NCI-H1105 treated with DMSO at 0.1 percent for 48 hours (cell line): ENCODE data around the gene UPF2.
A peak's percentile ranks its signal among the peaks of the same experiment; 100 is the strongest.
"Not testable (repeated sequence)": the region's sequence is repeated elsewhere in the genome, so short reads cannot be mapped to it uniquely, and the experiment has no call there.

Source experiments
- DNase-seq: peaks from one replicate; lab custom pipeline; 2025; lab: John Stamatoyannopoulos, UW

The UPF2 gene

DNA sequence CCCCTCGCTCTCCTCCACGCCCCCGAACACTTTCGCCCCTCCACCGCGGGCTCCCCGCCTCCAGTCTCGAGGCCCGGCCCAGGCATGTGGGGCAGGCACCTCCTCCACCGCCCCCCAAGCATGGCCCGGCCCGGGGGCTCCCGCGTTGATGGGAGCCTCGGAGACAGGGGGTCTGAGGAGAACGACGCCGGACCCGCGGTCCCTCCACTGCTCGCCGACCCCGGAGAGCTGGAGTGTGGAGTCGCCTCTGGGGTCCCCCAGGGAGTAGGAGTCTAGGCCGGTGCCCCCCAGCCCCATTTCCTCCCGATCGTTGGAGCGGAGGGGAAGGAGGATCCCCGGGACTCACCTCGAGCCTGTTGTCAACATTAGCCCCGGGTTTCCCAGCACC is 206 bp downstream of the UPF2 start:
- no peak for DNase-seq

DNA sequence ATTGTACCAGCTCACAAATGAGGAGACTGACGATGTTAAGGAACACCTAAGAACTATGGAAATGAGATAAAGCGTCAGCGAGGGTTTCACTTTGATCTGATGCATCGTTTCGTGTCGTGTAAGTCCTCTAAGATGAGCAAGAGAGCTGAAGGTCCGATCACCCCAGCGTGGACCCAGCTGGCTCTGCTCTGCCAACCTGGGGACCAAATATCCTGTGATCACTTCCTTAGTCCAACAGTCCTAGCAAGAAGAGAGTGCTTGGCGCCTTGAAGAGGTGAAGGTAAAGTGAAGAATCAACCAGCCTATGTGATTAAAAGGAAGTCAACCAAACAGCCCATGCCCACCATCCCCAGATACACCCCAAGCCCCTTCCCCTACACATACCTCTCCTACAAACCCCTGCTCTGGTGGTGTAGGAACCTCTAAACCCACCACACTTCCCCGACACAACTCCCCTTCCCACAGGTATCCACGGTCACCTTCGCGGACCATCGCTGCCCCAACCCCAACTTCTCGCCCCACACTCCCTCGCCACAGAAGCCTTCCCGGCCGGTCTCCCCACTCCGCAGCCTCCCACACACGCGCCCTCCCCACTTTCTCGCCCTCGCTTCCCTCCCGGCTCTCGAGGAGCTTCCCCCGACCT is 722 bp downstream of the UPF2 start:
- no peak for DNase-seq

- no peak for DNase-seq
These were observed 6.4 kb downstream of the UPF2 start for GRCh38 chr10:12036073-12036655.

- no peak for DNase-seq
These were observed 11.2 kb downstream of the UPF2 start for GRCh38 chr10:12031404-12031803.

- no peak for DNase-seq
These were observed 15.1 kb downstream of the UPF2 start for GRCh38 chr10:12027539-12027938.

GRCh38 chr10:12025591-12025990 is 17.0 kb downstream of the UPF2 start:
- no peak for DNase-seq

- no peak for DNase-seq
These were observed 19.9 kb downstream of the UPF2 start for GRCh38 chr10:12022580-12023257.

GRCh38 chr10:12020574-12020973 is 22.0 kb downstream of the UPF2 start:
- no peak for DNase-seq

DNA sequence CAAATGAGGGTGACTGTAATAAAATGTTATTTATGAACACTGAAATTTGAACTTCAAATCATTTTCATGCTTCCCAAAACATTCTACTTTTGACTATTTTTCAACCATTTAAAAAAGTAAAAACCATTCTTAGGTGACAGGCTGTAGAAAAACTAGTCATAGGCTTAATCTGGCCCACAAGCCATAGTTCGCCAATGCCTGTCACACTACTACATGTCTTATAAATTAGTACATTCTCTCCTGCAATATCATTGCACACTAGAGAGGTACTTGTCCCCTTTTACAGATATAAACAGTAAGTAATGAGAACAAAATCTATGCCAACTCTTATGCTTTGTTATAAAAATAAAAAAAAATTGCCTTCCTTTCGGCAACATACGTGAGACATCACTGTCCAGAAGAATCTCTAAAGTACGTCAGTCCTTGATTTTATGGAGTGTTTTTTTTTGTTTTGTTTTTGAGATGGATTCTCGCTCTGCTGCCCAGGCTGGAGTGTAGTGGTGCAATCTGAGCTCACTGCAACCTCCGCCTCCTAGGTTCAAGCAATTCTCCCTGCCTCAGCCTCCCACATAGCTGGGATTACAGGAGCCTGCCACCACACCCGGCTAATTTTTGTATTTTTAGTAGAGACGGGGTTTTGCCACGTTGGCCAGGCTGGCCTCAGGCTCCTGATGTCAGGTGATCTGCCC is 23.2 kb downstream of the UPF2 start:
- no peak for DNase-seq

DNA sequence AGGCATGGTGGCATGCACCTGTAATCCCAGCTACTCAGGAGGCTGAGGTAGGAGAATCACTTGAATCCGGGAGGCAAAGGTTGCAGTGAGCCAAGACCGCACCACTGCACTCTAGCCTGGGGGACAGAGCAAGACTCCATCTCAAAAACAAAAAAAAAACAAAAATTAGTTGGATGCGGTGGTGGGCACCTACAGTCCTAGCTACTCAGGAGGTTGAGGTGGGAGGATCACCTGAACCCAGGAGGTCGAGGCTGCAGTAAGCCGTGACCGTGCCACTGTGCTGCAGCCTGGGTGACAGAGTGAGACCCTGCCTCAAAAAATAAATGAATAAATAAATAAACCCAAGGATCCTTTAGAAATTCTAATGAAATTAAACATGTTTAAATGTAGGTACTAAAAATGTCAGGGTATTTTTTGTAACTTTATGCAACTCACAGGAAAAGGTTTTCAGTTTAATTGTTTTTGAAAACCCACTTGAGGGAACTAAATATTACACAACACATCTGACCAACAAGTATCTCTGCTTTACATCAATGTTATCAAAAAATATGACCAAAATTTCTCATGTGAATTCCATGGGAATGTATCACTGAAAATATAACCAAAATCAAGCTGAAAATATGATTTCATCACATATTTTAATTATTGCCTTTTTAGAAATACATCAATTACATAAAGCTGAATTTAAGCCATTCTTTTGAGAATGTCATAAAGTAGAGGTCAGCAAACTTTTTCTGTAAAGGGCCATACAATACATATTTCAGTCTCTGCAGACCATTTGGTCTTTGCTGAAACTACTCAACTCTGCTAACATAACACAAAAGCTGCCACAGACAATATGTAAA is 23.9 kb downstream of the UPF2 start:
- no peak for DNase-seq

DNA sequence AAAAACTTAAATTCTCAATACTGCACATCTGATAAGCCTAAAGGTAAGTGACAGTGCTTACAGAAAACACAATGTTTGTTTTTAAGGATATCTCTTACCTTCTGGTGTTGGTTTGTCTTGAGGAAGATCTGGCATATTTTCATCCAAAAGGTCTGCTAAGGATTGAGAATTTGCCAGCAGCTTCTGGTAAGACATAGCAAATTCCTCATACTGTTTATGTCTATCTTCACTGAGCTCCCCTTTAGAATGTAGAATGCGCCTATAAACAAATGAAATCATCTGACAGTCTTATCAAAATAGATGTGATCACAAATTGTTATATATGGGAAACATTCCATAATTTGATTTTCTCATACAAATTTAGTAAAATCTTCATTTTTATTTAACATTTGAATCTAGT is 28.7 kb downstream of the UPF2 start:
- DNase-seq, result no peak

- not testable (repeated sequence) for DNase-seq
These were observed 29.2 kb downstream of the UPF2 start for GRCh38 chr10:12013391-12013790.

- DNase-seq, result no peak
These were observed 32.3 kb downstream of the UPF2 start for GRCh38 chr10:12010353-12010752.

- DNase-seq, result not testable (repeated sequence)
These were observed 33.8 kb downstream of the UPF2 start for GRCh38 chr10:12008842-12009241.

GRCh38 chr10:12006671-12007070 is 35.9 kb downstream of the UPF2 start:
- no peak for DNase-seq

GRCh38 chr10:11993834-11994468 is 48.7 kb downstream of the UPF2 start:
- no peak for DNase-seq

- DNase-seq, result no peak
These were observed 53.7 kb downstream of the UPF2 start for GRCh38 chr10:11988924-11989323.

- peak; percentile 52 for DNase-seq
These were observed 55.9 kb downstream of the UPF2 start for GRCh38 chr10:11986593-11987216.

GRCh38 chr10:11982253-11982652 is 60.4 kb downstream of the UPF2 start:
- no peak for DNase-seq

- no peak for DNase-seq
These were observed 66.8 kb downstream of the UPF2 start for GRCh38 chr10:11975795-11976194.

GRCh38 chr10:11972523-11972922 is 70.1 kb downstream of the UPF2 start:
- not testable (repeated sequence) for DNase-seq
